ENCODE measurements around the gene KPNA5.
"Not testable (repeated sequence)": the region's sequence is repeated elsewhere in the genome, so short reads cannot be mapped to it uniquely, and the experiment has no call there.

DNA sequence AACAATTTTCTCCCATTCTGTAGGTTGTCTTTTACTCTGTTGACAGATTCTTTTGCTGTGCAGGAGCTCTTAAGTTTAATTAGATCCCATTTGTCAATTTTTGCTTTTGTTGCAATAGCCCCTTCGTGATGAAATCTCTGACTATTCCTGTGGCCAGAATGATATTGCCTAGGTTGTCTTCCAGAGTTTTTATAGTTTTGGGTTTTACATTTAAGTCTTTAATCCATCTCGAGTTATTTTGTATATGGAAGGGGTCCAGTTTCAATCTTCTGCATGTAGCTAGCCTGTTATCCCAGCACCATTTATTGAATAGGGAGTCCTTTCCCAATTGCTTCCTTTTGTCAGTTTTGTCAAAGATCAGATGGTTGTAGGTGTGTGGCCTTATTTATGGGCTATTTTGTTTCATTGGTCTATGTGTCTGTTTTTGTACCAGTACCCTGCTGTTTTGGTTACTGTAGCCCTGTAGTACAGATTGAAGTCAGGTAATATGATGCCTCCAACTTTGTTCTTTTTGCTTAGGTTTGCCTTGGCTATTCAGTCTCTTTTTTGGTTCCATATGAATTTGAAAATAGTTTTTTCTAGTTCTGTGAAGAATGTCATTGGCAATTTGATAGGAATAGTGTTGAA is 5.6 kb downstream of the KPNA5 start:
- TF ChIP-seq, protein P1, sequence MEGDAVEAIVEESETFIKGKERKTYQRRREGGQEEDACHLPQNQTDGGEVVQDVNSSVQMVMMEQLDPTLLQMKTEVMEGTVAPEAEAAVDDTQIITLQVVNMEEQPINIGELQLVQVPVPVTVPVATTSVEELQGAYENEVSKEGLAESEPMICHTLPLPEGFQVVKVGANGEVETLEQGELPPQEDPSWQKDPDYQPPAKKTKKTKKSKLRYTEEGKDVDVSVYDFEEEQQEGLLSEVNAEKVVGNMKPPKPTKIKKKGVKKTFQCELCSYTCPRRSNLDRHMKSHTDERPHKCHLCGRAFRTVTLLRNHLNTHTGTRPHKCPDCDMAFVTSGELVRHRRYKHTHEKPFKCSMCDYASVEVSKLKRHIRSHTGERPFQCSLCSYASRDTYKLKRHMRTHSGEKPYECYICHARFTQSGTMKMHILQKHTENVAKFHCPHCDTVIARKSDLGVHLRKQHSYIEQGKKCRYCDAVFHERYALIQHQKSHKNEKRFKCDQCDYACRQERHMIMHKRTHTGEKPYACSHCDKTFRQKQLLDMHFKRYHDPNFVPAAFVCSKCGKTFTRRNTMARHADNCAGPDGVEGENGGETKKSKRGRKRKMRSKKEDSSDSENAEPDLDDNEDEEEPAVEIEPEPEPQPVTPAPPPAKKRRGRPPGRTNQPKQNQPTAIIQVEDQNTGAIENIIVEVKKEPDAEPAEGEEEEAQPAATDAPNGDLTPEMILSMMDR (IDR thresholded peaks at IDR 0.05), result not testable (repeated sequence)
- not testable (repeated sequence) for TF ChIP-seq POLR2A (IDR thresholded peaks at IDR 0.05)

All from right lobe of liver (tissue), 4 donors.